Neural cell (in vitro differentiated cells): ENCODE results near the gene LRP5.

ENCODE experiments used
- CTCF ChIP-seq: fragments of 450-650 bp; IDR thresholded peaks from 2 replicates; pipeline ENCODE4 v1.5.1; 2014; ENCODE audit warnings: antibody characterized with exemption, mild to moderate bottlenecking, moderate library complexity; ENCODE audit not compliant: poor library complexity, severe bottlenecking
- EP300 ChIP-seq: fragments of 450-650 bp; conservative IDR thresholded peaks from 2 replicates; pipeline ENCODE4 v1.6.1; 2014; ENCODE audit warnings: antibody characterized with exemption, mild to moderate bottlenecking, moderate library complexity; ENCODE audit not compliant: poor library complexity, severe bottlenecking
- EZH2 ChIP-seq: fragments of 200-600, 300-800 bp; shearing (Covaris generic), sonication (generic); IDR thresholded peaks from 2 replicates; pipeline ENCODE4 v1.6.1; 2014; ENCODE audit warnings: antibody characterized with exemption, low read length, borderline replicate concordance, mild to moderate bottlenecking; ENCODE audit not compliant: insufficient read depth, poor library complexity, severe bottlenecking
- POLR2AphosphoS5 ChIP-seq: IDR thresholded peaks from 2 replicates; pipeline ENCODE4 v1.6.1; 2012
- RAD21 ChIP-seq: fragments of 450-650 bp; conservative IDR thresholded peaks from 2 replicates; pipeline ENCODE4 v1.6.1; 2014; ENCODE audit warnings: antibody characterized with exemption, mild to moderate bottlenecking, moderate library complexity
- REST ChIP-seq: IDR thresholded peaks from 2 replicates; pipeline ENCODE4 v1.6.1; 2012; ENCODE audit warnings: borderline replicate concordance
- SMC3 ChIP-seq: fragments of 450-650 bp; conservative IDR thresholded peaks from 2 replicates; pipeline ENCODE4 v1.6.1; 2014; ENCODE audit warnings: antibody characterized with exemption, mild to moderate bottlenecking, moderate library complexity; ENCODE audit not compliant: poor library complexity
- TAF1 ChIP-seq: IDR thresholded peaks from 2 replicates; pipeline ENCODE4 v1.6.1; 2012; ENCODE audit warnings: low read depth

GRCh38 chr11:68423481-68423880, 111.1 kb downstream of the LRP5 start:
- no peak for TF ChIP-seq CTCF
- no peak for TF ChIP-seq REST
- no peak for TF ChIP-seq EP300
- TF ChIP-seq RAD21, result no peak
- TF ChIP-seq SMC3, result no peak
- no peak for TF ChIP-seq EZH2
- no peak for TF ChIP-seq POLR2AphosphoS5
- TF ChIP-seq TAF1, result no peak
